H1 (cell line): Measurements from ENCODE around the gene MAP1A. TPM values are rescaled to one million over a fixed set of nuclear protein-coding genes. Genes with fewer than 3 reads are reported as not detected.

Experiments
- CTCF ChIA-PET: fragments of 300-600 bp; sonication (Branson Sonifier 250); formaldehyde crosslinking; loops from one replicate; lab custom pipeline; 2021; ENCODE audit not compliant: partially characterized antibody; lab: Charles Lee
- POLR2A ChIA-PET: fragments of 300-600 bp; sonication (Branson Sonifier 250); formaldehyde crosslinking; loops from one replicate; lab custom pipeline; 2021; ENCODE audit warnings: inconsistent platforms; ENCODE audit not compliant: partially characterized antibody; lab: Charles Lee
- DNase-seq, 2 experiments: peaks; one replicate each; pipeline versions ENCODE4 v3.0.0 to v3.0.0-alpha.2; 2010 to 2022; ENCODE audit warnings: low spot score in 2 of 2, low read depth in 1 of 2, mixed read lengths in 1 of 2
- FAIRE-seq: peaks from 2 replicates; lab custom pipeline; 2011; peaks lifted over from hg19 to GRCh38; lab: Jason Lieb, UNC
- H2AFZ ChIP-seq: 2 replicates; pipeline ENCODE4 v1.8.1; 2012; ENCODE audit warnings: low read length, inconsistent platforms
- H2AK5ac ChIP-seq: 2 replicates; pipeline ENCODE4 v1.6.1; 2013; ENCODE audit warnings: low read depth, low read length
- H2BK120ac ChIP-seq: replicated peaks from 2 replicates; pipeline ENCODE3; 2013; ENCODE audit warnings: low read depth, low read length, inconsistent platforms
- H2BK12ac ChIP-seq: 2 replicates; pipeline ENCODE4 v1.6.1; 2013; ENCODE audit warnings: low read depth, low read length
- H2BK15ac ChIP-seq: 2 replicates; pipeline ENCODE4 v1.6.1; 2013; ENCODE audit warnings: low read length
- H2BK20ac ChIP-seq: 2 replicates; pipeline ENCODE4 v1.6.1; 2013; ENCODE audit warnings: low read length
- H2BK5ac ChIP-seq: 2 replicates; pipeline ENCODE4 v1.6.1; 2013; ENCODE audit warnings: low read depth, low read length
- H3K14ac ChIP-seq: 2 replicates; pipeline ENCODE4 v1.6.1; 2013; ENCODE audit warnings: inconsistent platforms; ENCODE audit not compliant: insufficient read length
- H3K18ac ChIP-seq: 2 replicates; pipeline ENCODE4 v1.6.1; 2013; ENCODE audit warnings: low read length; ENCODE audit errors: extremely low read depth
- H3K23ac ChIP-seq: 2 replicates; pipeline ENCODE4 v1.6.1; 2013; ENCODE audit warnings: inconsistent platforms; ENCODE audit not compliant: insufficient read length
- H3K23me2 ChIP-seq: 2 replicates; pipeline ENCODE4 v1.6.1; 2013; ENCODE audit warnings: low read depth, low read length
- H3K27ac ChIP-seq: 2 replicates; pipeline ENCODE4 v1.6.1; 2011; ENCODE audit warnings: low read depth, low read length, inconsistent platforms
- H3K27me3 ChIP-seq, 4 experiments: replicated peaks in 1 of 4; 1 replicate in 1 of 4; 2 replicates in 3 of 4; pipeline versions ENCODE4 v1.6.1 to v1.8.1; 2011 to 2013; ENCODE audit warnings: low read length in 3 of 4, mild to moderate bottlenecking in 3 of 4, inconsistent platforms in 2 of 4, mixed read lengths in 2 of 4, moderate library complexity in 1 of 4; ENCODE audit not compliant: control insufficient read depth in 3 of 4, insufficient read depth in 3 of 4; ENCODE audit errors: extremely low read depth in 1 of 4
- H3K36me3 ChIP-seq, 4 experiments: 2 replicates each; pipeline versions ENCODE4 v1.6.1 to v1.8.1; 2011 to 2013; ENCODE audit warnings: mild to moderate bottlenecking in 4 of 4, low read length in 3 of 4, moderate library complexity in 2 of 4, control low read depth in 1 of 4, inconsistent platforms in 1 of 4; ENCODE audit not compliant: insufficient read depth in 4 of 4, control insufficient read depth in 2 of 4
- H3K4ac ChIP-seq: replicated peaks from 2 replicates; pipeline ENCODE3; 2013; ENCODE audit warnings: low read length, low read depth, mixed read lengths, inconsistent platforms; ENCODE audit not compliant: insufficient read length
- H3K4me1 ChIP-seq, 4 experiments: replicated peaks in 1 of 4; 1 replicate in 1 of 4; 2 replicates in 3 of 4; pipeline versions ENCODE4 v1.6.1 to v1.8.1; 2011 to 2013; ENCODE audit warnings: low read length in 3 of 4, inconsistent platforms in 2 of 4, mixed read lengths in 1 of 4; ENCODE audit not compliant: insufficient read depth in 4 of 4, control insufficient read depth in 3 of 4
- H3K4me2 ChIP-seq, 2 experiments: 2 replicates each; pipeline versions ENCODE4 v1.6.1 to v1.8.1; 2011 to 2013; ENCODE audit warnings: low read depth in 2 of 2, low read length in 2 of 2, control low read depth in 1 of 2, inconsistent platforms in 1 of 2, mild to moderate bottlenecking in 1 of 2; ENCODE audit not compliant: insufficient read depth in 1 of 2
- H3K4me3 ChIP-seq, 4 experiments: fragments of 200-600, 300-600 bp in 1 of 4; sonication (generic), shearing (Covaris generic), sonication (Bioruptor Twin) in 1 of 4; 2 replicates each; pipeline versions ENCODE4 v1.5.1 to v1.8.1; 2011 to 2016; ENCODE audit warnings: low read length in 4 of 4, low read depth in 3 of 4, control low read depth in 2 of 4, inconsistent platforms in 2 of 4, mild to moderate bottlenecking in 2 of 4, mixed read lengths in 1 of 4, moderate library complexity in 1 of 4; ENCODE audit not compliant: insufficient read depth in 2 of 4; ENCODE audit errors: extremely low read depth in 1 of 4
- H3K56ac ChIP-seq: replicated peaks from 2 replicates; pipeline ENCODE3; 2013; ENCODE audit warnings: low read depth, mild to moderate bottlenecking, mixed read lengths, low read length, inconsistent platforms; ENCODE audit not compliant: insufficient read length
- H3K79me1 ChIP-seq: 2 replicates; pipeline ENCODE4 v1.6.1; 2013; ENCODE audit warnings: low read depth, low read length, control low read depth
- H3K79me2 ChIP-seq, 2 experiments: 2 replicates each; pipeline versions ENCODE4 v1.6.1 to v1.8.1; 2012 to 2013; ENCODE audit warnings: low read length in 2 of 2, mild to moderate bottlenecking in 2 of 2, inconsistent platforms in 1 of 2; ENCODE audit not compliant: insufficient read depth in 2 of 2, control insufficient read depth in 1 of 2
- H3K9ac ChIP-seq, 4 experiments: replicated peaks in 1 of 4; 1 replicate in 1 of 4; 2 replicates in 3 of 4; pipeline versions ENCODE4 v1.6.1 to v1.8.1; 2011 to 2013; ENCODE audit warnings: low read depth in 3 of 4, low read length in 3 of 4, control low read depth in 2 of 4, mild to moderate bottlenecking in 2 of 4, moderate library complexity in 2 of 4, inconsistent platforms in 1 of 4; ENCODE audit errors: extremely low read depth in 1 of 4
- H3K9me3 ChIP-seq, 2 experiments: 2 replicates each; pipeline versions ENCODE4 v1.6.1 to v1.8.1; 2012 to 2013; ENCODE audit warnings: mild to moderate bottlenecking in 2 of 2, moderate library complexity in 2 of 2, control low read depth in 1 of 2, inconsistent platforms in 1 of 2, low read depth in 1 of 2, low read length in 1 of 2, mixed read lengths in 1 of 2; ENCODE audit not compliant: insufficient read depth in 2 of 2
- H4K20me1 ChIP-seq, 2 experiments: replicated peaks in 1 of 2; 2 replicates each; pipeline versions ENCODE3 to v1.8.1; 2011 to 2013; ENCODE audit warnings: inconsistent platforms in 2 of 2, low read length in 2 of 2, mild to moderate bottlenecking in 1 of 2; ENCODE audit not compliant: insufficient read depth in 2 of 2, control insufficient read depth in 1 of 2
- H4K5ac ChIP-seq: 2 replicates; pipeline ENCODE4 v1.6.1; 2013; ENCODE audit warnings: low read length, low read depth, mixed read lengths, inconsistent platforms; ENCODE audit not compliant: insufficient read length
- H4K8ac ChIP-seq: 2 replicates; pipeline ENCODE4 v1.8.0; 2013; ENCODE audit warnings: mild to moderate bottlenecking, moderate library complexity, low read length, inconsistent platforms; ENCODE audit not compliant: insufficient read depth; ENCODE audit errors: extremely low read depth
- H4K91ac ChIP-seq: replicated peaks from 2 replicates; pipeline ENCODE3; 2013; ENCODE audit warnings: low read length, mixed read lengths, inconsistent platforms; ENCODE audit not compliant: insufficient read length
- ASH2L ChIP-seq: fragments of 200-600, 300-600 bp; sonication (generic); IDR thresholded peaks from one replicate; pipeline ENCODE4 v1.7.1; 2017; ENCODE audit warnings: low read length
- ATF3 ChIP-seq: IDR thresholded peaks from 2 replicates; pipeline ENCODE4 v1.6.1; 2011; ENCODE audit warnings: low read depth, mild to moderate bottlenecking, low read length; ENCODE audit not compliant: insufficient read depth
- CEBPB ChIP-seq: IDR thresholded peaks from 2 replicates; pipeline ENCODE4 v1.6.1; 2012; ENCODE audit warnings: low read depth, low read length
- CHD1 ChIP-seq: IDR thresholded peaks from 2 replicates; pipeline ENCODE4 v1.6.1; 2012; ENCODE audit warnings: low read depth, low read length, improper control_type of control experiment
- EP300 ChIP-seq, 2 experiments: IDR thresholded peaks; 1 replicate in 1 of 2; 2 replicates in 1 of 2; pipeline ENCODE4 v1.6.1; 2011 to 2012; ENCODE audit warnings: low read depth in 2 of 2, low read length in 2 of 2, mild to moderate bottlenecking in 2 of 2, borderline replicate concordance in 1 of 2, inconsistent platforms in 1 of 2, moderate library complexity in 1 of 2
- JUN ChIP-seq: IDR thresholded peaks from 2 replicates; pipeline ENCODE4 v1.6.1; 2011; ENCODE audit warnings: low read depth, mild to moderate bottlenecking, improper control_type of control experiment, low read length
- KDM5A ChIP-seq: fragments of 200-600 bp; IDR thresholded peaks from 2 replicates; pipeline ENCODE4 v1.7.1; 2012; ENCODE audit warnings: mild to moderate bottlenecking, low read length, inconsistent platforms, mixed read lengths
- POLR2AphosphoS5 ChIP-seq: IDR thresholded peaks from 2 replicates; pipeline ENCODE4 v1.6.1; 2011; ENCODE audit warnings: low read depth, low read length
- RBBP5 ChIP-seq: IDR thresholded peaks from 2 replicates; pipeline ENCODE4 v1.7.1; 2012; ENCODE audit warnings: low read depth, mild to moderate bottlenecking, inconsistent platforms, low read length, moderate library complexity, borderline replicate concordance
- SIN3A ChIP-seq, 2 experiments: IDR thresholded peaks in 1 of 2; conservative IDR thresholded peaks in 1 of 2; 2 replicates each; pipeline ENCODE4 v1.6.1; 2011 to 2012; ENCODE audit warnings: low read length in 2 of 2, improper control_type of control experiment in 1 of 2, low read depth in 1 of 2, mild to moderate bottlenecking in 1 of 2
- WGBS, 2 experiments: shearing (Covaris generic) in 1 of 2; methylation state at CpG; one replicate each; pipeline versions ENCODE4 v1.1.6 to v1.1.7; 2013 to 2015; ENCODE audit warnings: low lambda C conversion rate in 2 of 2, mixed read lengths in 2 of 2, inconsistent platforms in 1 of 2, low coverage in 1 of 2, missing lambda C conversion rate in 1 of 2; ENCODE audit not compliant: insufficient replicate concordance in 2 of 2, insufficient coverage in 1 of 2, insufficient read length in 1 of 2; ENCODE audit errors: extremely low coverage in 1 of 2, missing lambda C conversion rate in 1 of 2; 5-methylcytosine and 5-hydroxymethylcytosine counted together
- polyA plus RNA-seq, 7 experiments: library from polyadenylated mRNA; depleted of rRNA in 3 of 7; stranded (reverse) in 5 of 7; unstranded in 2 of 7; fragments of >200 nt in 5 of 7; fragments of 200-250 nt in 2 of 7; gene quantifications; 1 replicate in 5 of 7; 2 replicates in 1 of 7; 4 replicates in 1 of 7; pipeline versions ENCODE4 v1.2.1 to v1.2.3, GENCODE V29; 2011 to 2013; ENCODE audit warnings: missing spikeins in 2 of 7, mixed read lengths in 2 of 7
- total RNA-seq: library from RNA; stranded (reverse); fragmentation: NEBNext Ultra II Directional; extraction: Animal tissue kit (Norgen Biotek cat#: 25700); gene quantifications from 2 replicates; pipeline ENCODE4 v1.2.1, GENCODE V29; 2021
- TF ChIP-seq, protein P1 (sequence below), 3 experiments: IDR thresholded peaks; 1 replicate in 2 of 3; 2 replicates in 1 of 3; pipeline versions ENCODE4 v1.5.1 to v1.6.1; 2011; ENCODE audit warnings: low read length in 3 of 3, mild to moderate bottlenecking in 3 of 3, inconsistent platforms in 2 of 3, low read depth in 1 of 3, moderate library complexity in 1 of 3; ENCODE audit not compliant: insufficient read depth in 1 of 3; ENCODE audit errors: control extremely low read depth in 1 of 3

The MAP1A gene
- total and polyA plus RNA-seq, 2 of the 8 experiments (the other 6 are each of a cell fraction or from before 2014, with no cell fraction given): 0.80 to 2.4 TPM

GRCh38 chr15:43534897-43535296 lies 17.5 kb downstream of the MAP1A start:
- H2AK5ac ChIP-seq: no peak overlapping the region
- no peak overlapping the region for H4K5ac ChIP-seq
- no peak overlapping the region for H4K91ac ChIP-seq
- FAIRE-seq: no peak
- H3K9me3 ChIP-seq: no peaks in the 10 kb centered on the region
- H3K9ac ChIP-seq: no peak overlapping the region
- H3K4me3 ChIP-seq: no peak overlapping the region
- POLR2A ChIA-PET: interaction anchor here (0.9 kb wide), 1 partner anchor 25 kb away, joined by 4 read pairs; no protein-coding TSS in a partner anchor
- H3K4me1 ChIP-seq: peaks cover 0 to 7% (median 2%) of the 10 kb centered on the region in 4 experiments; a peak in 4 of 7 replicates
- no peak for DNase-seq
- H3K27ac ChIP-seq: no peak overlapping the region
- H3K79me1 ChIP-seq: no peaks in the 10 kb centered on the region
- no peak overlapping the region for H2BK120ac ChIP-seq
- CTCF ChIA-PET: interaction anchor here (0.6 kb wide), 1 partner anchor 42 kb away, joined by 3 read pairs; the partner anchor contains the start of gene TP53BP1
- H3K56ac ChIP-seq: no peak overlapping the region
- H2BK5ac ChIP-seq: no peak overlapping the region
- H3K14ac ChIP-seq: no peak overlapping the region
- H4K20me1 ChIP-seq: no peaks in the 10 kb centered on the region
- H2BK20ac ChIP-seq: no peak overlapping the region
- H2AFZ ChIP-seq: no peak overlapping the region
- H3K27me3 ChIP-seq: no peaks in the 10 kb centered on the region
- no peak overlapping the region for H3K18ac ChIP-seq
- H3K4ac ChIP-seq: no peak overlapping the region
- H3K23me2 ChIP-seq: no peaks in the 10 kb centered on the region; the same call in 1 of the 2 replicates
- no peaks in the 10 kb centered on the region for H3K36me3 ChIP-seq
- no peaks in the 10 kb centered on the region for H3K79me2 ChIP-seq
- no peak overlapping the region for H2BK12ac ChIP-seq
- no peak overlapping the region for H2BK15ac ChIP-seq
- WGBS, 2 experiments: 89% methylated on average over 3 of the region's 3 CpGs; no CpG with 5 or more reads in 1 of the 2 experiments
- H3K23ac ChIP-seq: no peak overlapping the region
- no peak overlapping the region for H4K8ac ChIP-seq
- TF ChIP-seq, protein P1, sequence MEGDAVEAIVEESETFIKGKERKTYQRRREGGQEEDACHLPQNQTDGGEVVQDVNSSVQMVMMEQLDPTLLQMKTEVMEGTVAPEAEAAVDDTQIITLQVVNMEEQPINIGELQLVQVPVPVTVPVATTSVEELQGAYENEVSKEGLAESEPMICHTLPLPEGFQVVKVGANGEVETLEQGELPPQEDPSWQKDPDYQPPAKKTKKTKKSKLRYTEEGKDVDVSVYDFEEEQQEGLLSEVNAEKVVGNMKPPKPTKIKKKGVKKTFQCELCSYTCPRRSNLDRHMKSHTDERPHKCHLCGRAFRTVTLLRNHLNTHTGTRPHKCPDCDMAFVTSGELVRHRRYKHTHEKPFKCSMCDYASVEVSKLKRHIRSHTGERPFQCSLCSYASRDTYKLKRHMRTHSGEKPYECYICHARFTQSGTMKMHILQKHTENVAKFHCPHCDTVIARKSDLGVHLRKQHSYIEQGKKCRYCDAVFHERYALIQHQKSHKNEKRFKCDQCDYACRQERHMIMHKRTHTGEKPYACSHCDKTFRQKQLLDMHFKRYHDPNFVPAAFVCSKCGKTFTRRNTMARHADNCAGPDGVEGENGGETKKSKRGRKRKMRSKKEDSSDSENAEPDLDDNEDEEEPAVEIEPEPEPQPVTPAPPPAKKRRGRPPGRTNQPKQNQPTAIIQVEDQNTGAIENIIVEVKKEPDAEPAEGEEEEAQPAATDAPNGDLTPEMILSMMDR (IDR thresholded peaks at IDR 0.05; ENCODE audit: control extremely low read depth in 1 of 3, insufficient read depth in 1 of 3, low read depth in 1 of 3, low read length in 3 of 3): no peak
- TF ChIP-seq JUN (no peak), RBBP5 (no peak), SIN3A (conservative IDR thresholded peaks at IDR 0.05 in 1 of 2, IDR thresholded peaks at IDR 0.05 in 1 of 2; ENCODE audit: low read depth in 1 of 2, low read length in 2 of 2) (no peak), EP300 (IDR thresholded peaks at IDR 0.05; ENCODE audit: borderline replicate concordance in 1 of 2, low read depth in 2 of 2, low read length in 2 of 2) (no peak), CEBPB (no peak), ASH2L (no peak), CHD1 (no peak), POLR2AphosphoS5 (no peak), ATF3 (no peak), KDM5A (no peak)
- no peak overlapping the region for H3K4me2 ChIP-seq
